NT2/D1 (cell line): ENCODE measurements around the gene BANP.

Experiments
- YY1 ChIP-seq: IDR thresholded peaks from 2 replicates; pipeline ENCODE4 v1.6.1; 2011; ENCODE audit not compliant: insufficient read length, insufficient read depth
- ZNF274 ChIP-seq: IDR thresholded peaks from 2 replicates; pipeline ENCODE4 v1.6.1; 2011; ENCODE audit warnings: mild to moderate bottlenecking, low read depth, low read length

DNA sequence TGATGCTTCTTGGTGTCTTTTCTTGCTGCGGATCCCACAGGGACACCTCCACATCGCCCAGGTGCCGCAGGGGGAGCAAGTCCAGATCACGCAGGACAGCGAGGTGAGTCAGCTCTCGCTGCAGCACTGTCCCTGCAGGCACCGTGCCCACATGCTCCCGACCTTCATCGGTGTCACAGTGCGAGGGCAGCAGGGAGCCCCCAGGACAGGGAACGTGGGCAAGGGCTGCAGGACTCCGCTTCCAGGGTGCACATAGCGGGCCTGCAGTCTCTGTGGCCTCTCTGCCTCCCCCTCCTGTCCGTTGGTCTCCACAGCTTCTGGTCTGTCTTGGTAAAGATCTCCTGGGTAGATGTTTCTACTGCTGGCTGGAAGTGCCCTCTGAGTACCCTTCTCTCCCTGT lies 84.1 kb downstream of the BANP start:
- TF ChIP-seq ZNF274: no peak
- TF ChIP-seq YY1: no peak
